Left renal cortex interstitium (tissue), 4 donors: ENCODE data around the gene C1QTNF8. TPM values are rescaled to one million over a fixed set of nuclear protein-coding genes. Genes with fewer than 3 reads are reported as not detected.

Experiments used
- DNase-seq, 4 donors: peaks; one replicate each; pipeline ENCODE4 v3.0.0-alpha.2; 2013; ENCODE audit warnings: low read depth in 4 of 4, low spot score in 2 of 4, missing footprints in 1 of 4
- polyA plus RNA-seq, 4 donors: library from polyadenylated mRNA; unstranded; fragments of 120-200 nt; gene quantifications; one replicate each; pipeline ENCODE4 v1.2.1, GENCODE V29; 2013; ENCODE audit not compliant: insufficient read length in 4 of 4

C1QTNF8 gene
- polyA plus RNA-seq, 4 donors, result not detected

- no peak for DNase-seq
These were observed 15.0 kb downstream of the C1QTNF8 start for GRCh38 chr16:1080801-1081733.

- DNase-seq, result no peak
These were observed 16.1 kb downstream of the C1QTNF8 start for GRCh38 chr16:1079786-1080525.

DNA sequence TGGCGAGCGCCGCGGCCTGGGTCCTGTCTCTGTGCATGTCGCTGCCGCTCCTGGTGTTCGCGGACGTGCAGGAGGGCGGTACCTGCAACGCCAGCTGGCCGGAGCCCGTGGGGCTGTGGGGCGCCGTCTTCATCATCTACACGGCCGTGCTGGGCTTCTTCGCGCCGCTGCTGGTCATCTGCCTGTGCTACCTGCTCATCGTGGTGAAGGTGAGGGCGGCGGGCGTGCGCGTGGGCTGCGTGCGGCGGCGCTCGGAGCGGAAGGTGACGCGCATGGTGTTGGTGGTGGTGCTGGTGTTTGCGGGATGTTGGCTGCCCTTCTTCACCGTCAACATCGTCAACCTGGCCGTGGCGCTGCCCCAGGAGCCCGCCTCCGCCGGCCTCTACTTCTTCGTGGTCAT is 16.7 kb downstream of the C1QTNF8 start:
- DNase-seq, result no peak

DNA sequence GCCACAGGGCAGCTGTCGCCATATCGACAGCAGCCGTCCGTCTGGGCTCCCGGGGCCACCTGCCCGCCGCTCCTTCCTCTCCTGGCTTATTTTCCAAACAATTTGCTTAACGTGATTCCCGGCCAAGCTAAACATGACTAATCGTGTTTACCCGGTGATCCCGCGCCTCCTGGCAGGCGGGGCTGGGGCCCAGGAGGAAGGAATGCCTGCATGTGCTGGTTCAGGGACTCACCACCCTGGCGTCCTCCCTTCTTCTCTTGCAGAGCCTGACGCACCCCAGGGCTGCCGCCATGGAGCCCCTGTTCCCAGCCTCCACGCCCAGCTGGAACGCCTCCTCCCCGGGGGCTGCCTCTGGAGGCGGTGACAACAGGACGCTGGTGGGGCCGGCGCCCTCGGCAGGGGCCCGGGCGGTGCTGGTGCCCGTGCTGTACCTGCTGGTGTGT is 17.4 kb downstream of the C1QTNF8 start:
- no peak for DNase-seq

GRCh38 chr16:1077877-1078578 is 18.0 kb downstream of the C1QTNF8 start:
- no peak for DNase-seq

- DNase-seq, result no peak
These were observed 19.1 kb downstream of the C1QTNF8 start for GRCh38 chr16:1076801-1077576.

GRCh38 chr16:1075546-1075945 is 20.5 kb downstream of the C1QTNF8 start:
- no peak for DNase-seq

DNA sequence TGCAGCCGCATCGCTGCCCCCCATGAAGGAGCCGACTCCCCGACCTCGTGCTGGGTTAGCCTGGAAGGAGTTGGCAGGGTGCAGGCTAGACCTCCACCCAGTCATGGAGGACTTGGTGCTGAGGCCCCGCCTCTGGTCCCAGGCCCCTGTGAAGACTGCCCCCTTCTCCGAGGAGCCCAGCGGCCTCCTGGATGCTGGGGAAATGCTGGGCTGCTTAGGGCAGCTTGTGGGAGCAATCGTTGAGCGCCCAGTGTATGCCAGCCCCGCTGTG is 21.7 kb downstream of the C1QTNF8 start:
- DNase-seq, result no peak

DNA sequence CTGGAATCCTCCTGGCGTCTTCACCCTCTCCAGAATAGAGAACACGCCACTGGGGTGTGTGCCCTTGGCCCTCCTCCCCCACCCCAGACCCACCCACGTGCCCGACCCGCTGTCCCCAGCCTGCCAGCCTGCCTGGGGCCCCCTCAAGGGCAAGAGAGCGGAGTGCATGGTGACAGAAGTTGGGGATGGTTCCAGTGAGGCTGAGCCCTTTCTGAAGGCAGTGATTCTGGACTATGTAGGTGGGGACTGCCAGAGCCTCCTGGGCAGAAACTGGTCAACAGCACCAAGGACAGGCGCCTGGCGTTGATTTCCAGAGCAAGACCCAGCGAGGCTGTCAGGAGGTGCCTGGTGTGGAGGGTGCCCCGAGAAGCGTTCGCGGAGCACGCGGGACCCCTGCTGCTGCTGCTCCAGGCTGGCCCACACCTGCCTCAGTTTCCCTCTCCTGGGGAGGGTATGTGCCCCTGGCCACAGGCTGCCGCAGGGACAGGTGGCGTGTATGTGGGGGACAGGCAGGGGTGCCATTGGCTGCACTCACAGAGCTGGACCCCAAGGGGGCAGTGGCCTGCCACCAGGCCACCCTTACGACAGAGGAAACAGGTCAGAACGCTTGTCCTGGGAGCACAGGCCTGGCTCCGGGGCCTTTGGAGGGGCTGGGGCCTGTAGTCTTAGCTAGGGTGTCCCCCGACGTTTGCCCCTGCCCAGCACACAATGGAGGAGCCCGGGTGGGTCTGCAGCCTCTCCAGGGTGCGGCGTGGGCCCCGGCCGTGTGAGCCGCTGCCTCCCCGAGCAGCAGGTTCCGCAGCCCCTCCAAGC is 22.3 kb downstream of the C1QTNF8 start:
- DNase-seq, result no peak

- DNase-seq, result no peak
These were observed 22.8 kb downstream of the C1QTNF8 start for GRCh38 chr16:1073262-1073558.

GRCh38 chr16:1072526-1073261 is 23.4 kb downstream of the C1QTNF8 start, which contains the start of gene SSTR5:
TSS of gene SSTR5 (plus strand) at chr16:1072747. CDS start at chr16:1078869, 6,122 bp downstream.
- no peak for DNase-seq

DNA sequence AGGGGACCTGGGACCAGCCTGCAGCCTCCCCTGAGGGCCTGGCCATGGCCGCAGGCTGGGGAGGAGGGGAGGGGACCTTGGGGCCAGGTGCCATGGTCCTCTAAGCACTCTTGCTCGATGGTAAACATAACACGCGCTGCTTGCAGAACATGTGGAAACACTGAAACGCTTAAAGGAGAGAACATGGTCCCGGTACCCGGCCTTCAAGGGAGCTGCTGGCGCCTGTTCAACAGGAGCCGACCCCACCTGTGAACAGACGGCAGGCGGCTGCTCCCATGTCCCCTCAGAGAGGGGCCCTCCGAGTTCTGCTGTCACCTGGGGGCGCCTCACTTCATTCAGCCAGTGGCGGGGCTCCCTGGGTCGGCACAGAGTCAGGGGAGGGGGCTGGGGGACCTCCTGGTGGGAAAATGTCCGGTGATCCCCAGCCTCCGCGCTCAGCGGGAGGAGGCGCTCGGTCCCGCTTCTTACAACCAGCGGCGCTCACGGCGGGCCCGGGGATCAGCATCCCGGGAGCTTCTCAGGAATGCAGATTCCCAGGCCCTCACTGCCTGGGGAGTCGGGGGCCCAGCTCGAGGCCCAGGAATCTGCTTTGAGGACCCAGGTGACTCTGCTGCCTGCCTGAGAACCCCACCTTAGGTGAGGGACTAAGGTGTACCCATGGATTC is 24.4 kb downstream of the C1QTNF8 start:
- DNase-seq, result no peak

DNA sequence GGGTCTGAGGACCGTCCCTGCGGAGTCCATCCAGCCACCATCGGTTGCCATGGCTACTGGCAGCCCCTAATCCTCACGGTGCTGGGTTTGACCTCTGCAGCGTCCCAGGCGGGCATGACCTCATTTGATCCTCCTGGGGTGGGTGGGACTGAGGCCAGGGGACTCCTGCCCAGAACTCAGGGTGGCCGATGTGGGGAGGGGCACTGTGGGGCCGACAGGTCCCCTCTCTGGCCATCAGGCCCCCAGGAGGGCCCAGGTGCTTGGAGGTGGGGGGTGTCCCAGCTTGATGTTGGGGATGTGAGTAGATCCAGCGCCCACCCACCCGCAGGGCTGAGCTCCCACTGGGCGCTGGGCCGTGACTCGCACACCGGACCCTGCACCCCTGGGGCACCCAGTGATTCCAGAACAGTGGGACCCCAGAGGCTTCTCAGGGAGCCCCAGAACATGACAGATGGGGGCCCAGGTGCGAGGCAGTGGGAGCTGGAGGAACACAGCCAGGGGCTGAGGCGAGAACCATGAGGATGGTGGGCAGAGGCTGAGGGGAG is 25.1 kb downstream of the C1QTNF8 start:
- DNase-seq, result no peak

DNA sequence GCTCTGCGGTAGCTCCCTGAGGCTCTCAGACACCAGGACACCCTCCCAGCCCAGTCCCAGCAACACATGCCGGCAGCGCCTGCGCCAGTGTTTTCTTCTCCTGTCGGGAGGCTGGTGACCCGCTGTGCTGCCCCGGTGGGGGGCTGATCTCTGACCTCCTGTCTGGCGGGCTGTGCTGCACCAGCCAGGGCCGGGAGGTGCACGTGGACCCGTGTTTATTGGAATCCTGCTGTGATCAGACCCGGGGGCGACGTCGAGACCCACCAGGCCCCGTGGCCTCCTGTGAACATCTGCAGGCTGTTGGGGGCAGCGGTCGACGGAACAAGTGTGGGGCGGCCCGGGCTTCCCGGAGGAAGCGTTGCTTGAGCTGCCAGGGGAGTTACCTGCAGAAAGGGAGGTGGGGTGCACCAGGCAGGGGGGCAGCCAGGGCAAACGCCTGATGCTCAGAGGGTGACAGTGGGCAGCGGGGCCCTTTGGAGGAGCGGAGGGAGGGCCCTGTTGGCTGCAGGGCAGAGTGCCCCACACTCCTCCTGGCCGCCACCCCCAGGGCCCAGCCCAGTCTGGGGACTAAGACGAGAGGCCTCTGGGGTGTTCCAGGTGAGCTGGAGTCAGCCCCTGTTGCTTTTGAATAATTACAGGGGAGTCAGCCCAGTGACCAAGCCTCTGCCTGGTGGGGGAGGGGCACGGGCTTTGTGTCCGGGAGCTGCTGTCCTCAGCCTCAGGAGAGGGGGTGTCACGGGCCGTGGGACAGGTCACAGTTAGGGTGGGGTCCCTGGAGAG is 25.8 kb downstream of the C1QTNF8 start:
- no peak for DNase-seq

- DNase-seq, result no peak
These were observed 26.9 kb downstream of the C1QTNF8 start for GRCh38 chr16:1069154-1069553.

DNA sequence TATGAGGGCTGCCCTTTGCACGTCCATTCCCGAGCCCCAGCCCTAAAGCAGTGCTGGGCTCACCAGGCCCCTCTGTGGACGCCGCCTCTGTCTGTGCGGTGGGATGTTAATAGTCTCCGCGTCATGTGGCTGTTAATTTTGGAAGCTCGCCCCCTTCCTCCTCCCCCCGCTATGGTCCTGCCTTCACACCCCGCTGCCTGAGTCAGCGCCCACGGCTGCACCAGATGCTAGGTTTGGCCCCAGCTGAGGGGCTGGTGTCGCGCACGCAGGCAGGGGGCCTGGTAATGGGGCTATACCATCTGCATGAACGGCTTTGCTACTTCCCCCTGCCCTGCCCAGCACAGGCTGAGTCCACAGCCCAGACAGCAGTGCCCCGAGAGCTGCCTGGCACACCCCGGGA is 27.6 kb downstream of the C1QTNF8 start:
- no peak for DNase-seq

DNA sequence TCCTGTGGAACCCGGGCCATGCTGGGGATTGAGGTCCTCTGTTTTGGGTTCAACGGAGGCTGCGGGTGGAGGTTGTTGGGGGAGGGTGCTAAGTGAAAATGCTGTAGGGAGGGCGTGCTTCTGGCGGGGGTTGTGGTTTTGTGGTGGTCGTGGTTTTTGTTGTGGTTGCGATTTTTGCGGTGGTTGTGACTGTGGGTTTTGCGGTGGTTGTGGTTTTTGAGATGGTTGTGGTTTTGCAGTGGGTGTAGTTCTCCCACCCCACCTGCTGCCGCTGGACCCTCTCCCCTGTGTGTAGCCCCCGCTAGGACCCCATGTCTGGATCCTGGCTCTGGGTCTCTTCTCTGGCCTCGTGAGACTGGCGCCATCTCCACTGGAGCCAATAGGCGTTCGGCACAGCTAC is 28.4 kb downstream of the C1QTNF8 start:
- no peak for DNase-seq
